Measurements from ENCODE around the gene KRTAP10-10. TPM values are rescaled to one million over a fixed set of nuclear protein-coding genes. Genes with fewer than 3 reads are reported as not detected.
"Not testable (repeated sequence)": the region's sequence is repeated elsewhere in the genome, so short reads cannot be mapped to it uniquely, and the experiment has no call there.

Gene KRTAP10-10
- total RNA-seq, 1 experiment from 2014 or later, result not detected

GRCh38 chr21:44628707-44629391, 8.3 kb upstream of the KRTAP10-10 start:
- Mint-ChIP-seq H3K4me3 (ENCODE audit: unreplicated experiment) (no peak overlapping the region), H3K27ac (ENCODE audit: low read depth, unreplicated experiment) (no peak overlapping the region), H3K36me3 (ENCODE audit: insufficient read depth, unreplicated experiment) (no peaks in the 10 kb centered on the region), H3K4me1 (ENCODE audit: insufficient read depth, unreplicated experiment) (no peaks in the 10 kb centered on the region), H3K9me3 (ENCODE audit: unreplicated experiment) (peaks cover 49% of the 10 kb centered on the region), H3K27me3 (ENCODE audit: insufficient read depth, unreplicated experiment) (peaks cover 8% of the 10 kb centered on the region)
- CTCF ChIA-PET, result no interaction called here
- no peak for TF ChIP-seq CTCF (IDR thresholded peaks at IDR 0.05; ENCODE audit: unreplicated experiment)
- intact Hi-C loops (cut with micrococcal nuclease), result no loop called here
- POLR2A ChIA-PET, result no interaction called here
- DNase-seq (ENCODE audit: unreplicated experiment), result no peak
- no TSS peak for BruUV-seq (replicated peaks)

- Mint-ChIP-seq H3K4me1 (ENCODE audit: insufficient read depth, unreplicated experiment) (no peaks in the 10 kb centered on the region), H3K27ac (ENCODE audit: low read depth, unreplicated experiment) (no peak overlapping the region), H3K36me3 (ENCODE audit: insufficient read depth, unreplicated experiment) (no peaks in the 10 kb centered on the region), H3K27me3 (ENCODE audit: insufficient read depth, unreplicated experiment) (peaks cover 21% of the 10 kb centered on the region), H3K9me3 (ENCODE audit: unreplicated experiment) (peaks cover 37% of the 10 kb centered on the region), H3K4me3 (ENCODE audit: unreplicated experiment) (no peak overlapping the region)
- TF ChIP-seq CTCF (IDR thresholded peaks at IDR 0.05; ENCODE audit: unreplicated experiment), result no peak
- no TSS peak for BruUV-seq (replicated peaks)
- intact Hi-C loops (cut with micrococcal nuclease), result no loop called here
- ChIA-PET POLR2A (no interaction called here), CTCF (no interaction called here)
- no peak for DNase-seq (ENCODE audit: unreplicated experiment)
Measured at GRCh38 chr21:44630440-44630839, 6.7 kb upstream of the KRTAP10-10 start.

- intact Hi-C loops (cut with micrococcal nuclease), result no loop called here
- ChIA-PET POLR2A (no interaction called here), CTCF (no interaction called here)
- Mint-ChIP-seq H3K9me3 (ENCODE audit: unreplicated experiment) (peaks cover 37% of the 10 kb centered on the region), H3K27ac (ENCODE audit: low read depth, unreplicated experiment) (no peak overlapping the region), H3K4me1 (ENCODE audit: insufficient read depth, unreplicated experiment) (no peaks in the 10 kb centered on the region), H3K4me3 (ENCODE audit: unreplicated experiment) (no peak overlapping the region), H3K27me3 (ENCODE audit: insufficient read depth, unreplicated experiment) (peaks cover 36% of the 10 kb centered on the region), H3K36me3 (ENCODE audit: insufficient read depth, unreplicated experiment) (no peaks in the 10 kb centered on the region)
- no TSS peak for BruUV-seq (replicated peaks)
- TF ChIP-seq CTCF (IDR thresholded peaks at IDR 0.05; ENCODE audit: unreplicated experiment), result no peak
- no peak for DNase-seq (ENCODE audit: unreplicated experiment)
Measured at GRCh38 chr21:44632067-44632466, 5.1 kb upstream of the KRTAP10-10 start.

GRCh38 chr21:44636209-44637017, 743 bp upstream of the KRTAP10-10 start:
- POLR2A ChIA-PET, result no interaction called here
- no peaks in the 10 kb centered on the region for H3K4me1 Mint-ChIP-seq (ENCODE audit: insufficient read depth, unreplicated experiment)
- no peak for TF ChIP-seq CTCF (IDR thresholded peaks at IDR 0.05; ENCODE audit: unreplicated experiment)
- no TSS peak for BruUV-seq (replicated peaks)
- no peaks in the 10 kb centered on the region for H3K36me3 Mint-ChIP-seq (ENCODE audit: insufficient read depth, unreplicated experiment)
- H3K9me3 Mint-ChIP-seq (ENCODE audit: unreplicated experiment), result peaks cover 33% of the 10 kb centered on the region
- H3K27me3 Mint-ChIP-seq (ENCODE audit: insufficient read depth, unreplicated experiment), result peaks cover 63% of the 10 kb centered on the region
- no peak for DNase-seq (ENCODE audit: unreplicated experiment)
- intact Hi-C loops (cut with micrococcal nuclease), result no loop called here
- CTCF ChIA-PET, result no interaction called here
- H3K4me3 Mint-ChIP-seq (ENCODE audit: unreplicated experiment), result no peak overlapping the region
- no peak overlapping the region for H3K27ac Mint-ChIP-seq (ENCODE audit: low read depth, unreplicated experiment)

- H3K4me1 Mint-ChIP-seq (ENCODE audit: insufficient read depth, unreplicated experiment); intact Hi-C loops (cut with micrococcal nuclease); H3K4me3 Mint-ChIP-seq (ENCODE audit: unreplicated experiment); DNase-seq (ENCODE audit: unreplicated experiment); BruUV-seq (replicated peaks); CTCF ChIA-PET; H3K36me3 Mint-ChIP-seq (ENCODE audit: insufficient read depth, unreplicated experiment); POLR2A ChIA-PET; H3K27ac Mint-ChIP-seq (ENCODE audit: low read depth, unreplicated experiment): not testable (repeated sequence)
- H3K27me3 Mint-ChIP-seq (ENCODE audit: insufficient read depth, unreplicated experiment), result peaks cover 63% of the 10 kb centered on the region
- H3K9me3 Mint-ChIP-seq (ENCODE audit: unreplicated experiment), result peaks cover 31% of the 10 kb centered on the region
Measured at GRCh38 chr21:44637851-44638348, 744 bp downstream of the KRTAP10-10 start.

GRCh38 chr21:44638506-44639330, 1.6 kb downstream of the KRTAP10-10 start:
- BruUV-seq (replicated peaks); H3K4me3 Mint-ChIP-seq (ENCODE audit: unreplicated experiment); intact Hi-C loops (cut with micrococcal nuclease); CTCF ChIA-PET; DNase-seq (ENCODE audit: unreplicated experiment); H3K4me1 Mint-ChIP-seq (ENCODE audit: insufficient read depth, unreplicated experiment); POLR2A ChIA-PET; H3K36me3 Mint-ChIP-seq (ENCODE audit: insufficient read depth, unreplicated experiment); H3K27ac Mint-ChIP-seq (ENCODE audit: low read depth, unreplicated experiment): not testable (repeated sequence)
- peaks cover 57% of the 10 kb centered on the region for H3K27me3 Mint-ChIP-seq (ENCODE audit: insufficient read depth, unreplicated experiment)
- peaks cover 25% of the 10 kb centered on the region for H3K9me3 Mint-ChIP-seq (ENCODE audit: unreplicated experiment)
